Transverse colon (tissue), 4 donors: Measurements from ENCODE around the gene ANKS1B. TPM values are rescaled to one million over a fixed set of nuclear protein-coding genes. Genes with fewer than 3 reads are reported as not detected.

Experiments used
- DNase-seq: peaks from one replicate; pipeline ENCODE4 v3.0.0-alpha.2; 2019
- H3K27ac ChIP-seq, 4 donors: fragments of 200-600 bp; sonication (generic); 2 replicates each; pipeline ENCODE4 v1.5.1; 2016 to 2018; ENCODE audit warnings: inconsistent platforms in 4 of 4
- H3K27me3 ChIP-seq: fragments of 200-600 bp; sonication (generic); 2 replicates; pipeline ENCODE4 v1.5.1; 2017; ENCODE audit warnings: inconsistent platforms
- H3K36me3 ChIP-seq, 4 donors: fragments of 200-600 bp; sonication (generic); 2 replicates each; pipeline ENCODE4 v1.5.1; 2017 to 2019; ENCODE audit warnings: inconsistent platforms in 4 of 4
- H3K4me1 ChIP-seq, 4 donors: fragments of 200-600 bp; sonication (generic); 2 replicates each; pipeline ENCODE4 v1.5.1; 2017 to 2020; ENCODE audit warnings: inconsistent platforms in 4 of 4
- H3K4me3 ChIP-seq, 4 donors: fragments of 200-600 bp; sonication (generic); 1 replicate in 1 of 4; 2 replicates in 3 of 4; pipeline versions ENCODE4 v1.5.1 to v1.6.1; 2017 to 2019; ENCODE audit warnings: inconsistent platforms in 4 of 4
- H3K9me3 ChIP-seq, 2 donors: fragments of 200-600 bp; sonication (generic); 2 replicates each; pipeline ENCODE4 v1.5.1; 2017 to 2019; ENCODE audit warnings: inconsistent platforms in 2 of 2
- CTCF ChIP-seq, 5 experiments: fragments of 200-600 bp in 3 of 5; fragments of 450-650 bp in 2 of 5; sonication (generic) in 3 of 5; IDR thresholded peaks; 1 replicate in 2 of 5; 2 replicates in 3 of 5; pipeline ENCODE4 v1.5.1; 2016 to 2017; ENCODE audit warnings: antibody characterized with exemption in 5 of 5, inconsistent platforms in 3 of 5, mild to moderate bottlenecking in 2 of 5, moderate library complexity in 1 of 5
- EP300 ChIP-seq: sonication (generic); formaldehyde crosslinking; IDR thresholded peaks from one replicate; pipeline ENCODE4 v1.6.1; 2017; ENCODE audit warnings: antibody characterized with exemption, low read depth
- POLR2A ChIP-seq: fragments of 450-650 bp; IDR thresholded peaks from one replicate; pipeline ENCODE4 v1.6.1; 2016; ENCODE audit warnings: antibody characterized with exemption, mild to moderate bottlenecking, moderate library complexity
- POLR2AphosphoS5 ChIP-seq, 3 donors: sonication (generic); formaldehyde crosslinking; IDR thresholded peaks; one replicate each; pipeline ENCODE4 v1.6.1; 2016; ENCODE audit warnings: antibody characterized with exemption in 3 of 3
- WGBS, 2 donors: methylation state at CpG; one replicate each; pipeline ENCODE4 v1.1.5; 2018; ENCODE audit warnings: low coverage in 1 of 2; 5-methylcytosine and 5-hydroxymethylcytosine counted together
- in situ Hi-C, 4 donors: fragments of 200-750 bp; cut with MboI; loops; one replicate each; pipeline versions ENCODE4 v1.15.0 to v1.15.1; 2017; ENCODE audit warnings: low sequenced_read_pairs in 3 of 4, low pct_ligation_motif_present in 1 of 4, low pct_unique_long_range_greater_than_20kb in 1 of 4
- intact Hi-C: fragments of 100-400 bp; cut with DNase I; formaldehyde crosslinking; loops from one replicate; pipeline ENCODE4 v1.15.1; 2023; ENCODE audit warnings: low total_unique reads
- total RNA-seq, 4 donors: library from RNA; depleted of rRNA; stranded (reverse); fragments of >200 nt; gene quantifications; one replicate each; pipeline ENCODE4 v1.1.0, GENCODE V29; 2016

ANKS1B gene
- total RNA-seq, 4 donors from 2014 or later, result 1.4 to 6.4 (median 3.5) TPM; not detected in 1

GRCh38 chr12:99142651-99143050 is 842.1 kb downstream of the ANKS1B start:
- intact Hi-C loops (no loop called here), in situ Hi-C loops (no loop called here)
- no peak for DNase-seq
- TF ChIP-seq CTCF (IDR thresholded peaks at IDR 0.05), result no peak
- TF ChIP-seq POLR2A, result no peak
- no peak for TF ChIP-seq EP300
- TF ChIP-seq POLR2AphosphoS5 (IDR thresholded peaks at IDR 0.05), result no peak
- Histone ChIP-seq H3K27ac (no peak overlapping the region), H3K4me3 (no peak overlapping the region), H3K36me3 (no peaks in the 10 kb centered on the region), H3K4me1 (no peaks in the 10 kb centered on the region), H3K9me3 (no peaks in the 10 kb centered on the region), H3K27me3 (no peaks in the 10 kb centered on the region)

GRCh38 chr12:99140017-99140720 is 844.6 kb downstream of the ANKS1B start:
- 81 to 84% methylated on average over 6 to 7 of the region's 7 CpGs for WGBS, 2 donors
- no peak for DNase-seq
- in situ Hi-C loops (no loop called here), intact Hi-C loops (no loop called here)
- Histone ChIP-seq H3K27me3 (no peaks in the 10 kb centered on the region), H3K4me3 (no peak overlapping the region), H3K36me3 (no peaks in the 10 kb centered on the region), H3K9me3 (no peaks in the 10 kb centered on the region), H3K4me1 (no peaks in the 10 kb centered on the region), H3K27ac (no peak overlapping the region)
- TF ChIP-seq POLR2A (no peak), CTCF (IDR thresholded peaks at IDR 0.05) (no peak), POLR2AphosphoS5 (IDR thresholded peaks at IDR 0.05) (no peak), EP300 (no peak)

- H3K4me3 ChIP-seq, result no peak overlapping the region
- intact Hi-C loops (no loop called here), in situ Hi-C loops (no loop called here)
- WGBS, 2 donors, result 58 to 73% methylated on average over 4 of the region's 4 CpGs
- no peak overlapping the region for H3K27ac ChIP-seq
- H3K4me1 ChIP-seq, result no peaks in the 10 kb centered on the region
- H3K36me3 ChIP-seq, result no peaks in the 10 kb centered on the region
- H3K9me3 ChIP-seq, result no peaks in the 10 kb centered on the region
- DNase-seq, result no peak
- no peaks in the 10 kb centered on the region for H3K27me3 ChIP-seq
- TF ChIP-seq CTCF (IDR thresholded peaks at IDR 0.05) (no peak), POLR2A (no peak), POLR2AphosphoS5 (IDR thresholded peaks at IDR 0.05) (no peak), EP300 (no peak)
Observed at GRCh38 chr12:99138393-99138792, 846.3 kb downstream of the ANKS1B start.

- no peaks in the 10 kb centered on the region for H3K9me3 ChIP-seq
- DNase-seq, result no peak
- WGBS, 2 donors, result 53 to 70% methylated on average over 2 to 8 of the region's 8 CpGs
Observed at GRCh38 chr12:99137124-99137855, 847.4 kb downstream of the ANKS1B start.

More at GRCh38 chr12:99137124-99137855, 847.4 kb downstream of the ANKS1B start:
- intact Hi-C loops, result no loop called here
- TF ChIP-seq POLR2AphosphoS5 (IDR thresholded peaks at IDR 0.05) (no peak), CTCF (IDR thresholded peaks at IDR 0.05) (no peak), POLR2A (no peak), EP300 (no peak)
- no peak overlapping the region for H3K27ac ChIP-seq
- no peaks in the 10 kb centered on the region for H3K4me1 ChIP-seq
- no peak overlapping the region for H3K4me3 ChIP-seq
- in situ Hi-C loops, result no loop called here
- H3K36me3 ChIP-seq, result no peaks in the 10 kb centered on the region
- H3K27me3 ChIP-seq, result no peaks in the 10 kb centered on the region
